ENCODE results near the gene MFAP3L.
"Not testable (repeated sequence)": the region's sequence is repeated elsewhere in the genome, so short reads cannot be mapped to it uniquely, and the experiment has no call there.

MFAP3L gene

GRCh38 chr4:170026253-170027021 lies at the start of gene MFAP3L:
Gene MFAP3L, minus strand, starts transcription at chr4:170026395. Its CDS starts 20,518 bp downstream, at chr4:170005877.
- peaks cover 8% of the 10 kb centered on the region for H3K27me3 ChIP-seq (replicated peaks; ENCODE audit: control insufficient read depth, insufficient read depth, low read length)
- H3K4me1 ChIP-seq (ENCODE audit: control insufficient read depth, insufficient read depth, low read length): peaks cover 7% of the 10 kb centered on the region
- H3K36me3 ChIP-seq (ENCODE audit: control insufficient read depth, insufficient read depth, low read length, severe bottlenecking): no peaks in the 10 kb centered on the region
- peak; percentile 96 for DNase-seq (ENCODE audit: low read depth)
- H3K9me3 ChIP-seq (ENCODE audit: control insufficient read depth, low read length): peaks cover 6% of the 10 kb centered on the region
- H3K4me3 ChIP-seq (ENCODE audit: low read length): peak within 1 kb of the TSS; percentile 91
- H3K9ac ChIP-seq (ENCODE audit: low read length): peak within 1 kb of the TSS; percentile 91

GRCh38 chr4:170071196-170071595 lies 45.0 kb upstream of the MFAP3L start:
- Histone ChIP-seq H3K27me3 (replicated peaks; ENCODE audit: control insufficient read depth, insufficient read depth, low read length) (no peaks in the 10 kb centered on the region), H3K4me3 (ENCODE audit: low read length) (no peak overlapping the region), H3K9ac (ENCODE audit: low read length) (no peak overlapping the region), H3K4me1 (ENCODE audit: control insufficient read depth, insufficient read depth, low read length) (no peaks in the 10 kb centered on the region), H3K36me3 (ENCODE audit: control insufficient read depth, insufficient read depth, low read length, severe bottlenecking) (peaks cover 42% of the 10 kb centered on the region), H3K9me3 (ENCODE audit: control insufficient read depth, low read length) (no peaks in the 10 kb centered on the region)
- no peak for DNase-seq (ENCODE audit: low read depth)

- peaks cover 25% of the 10 kb centered on the region for H3K36me3 ChIP-seq (ENCODE audit: control insufficient read depth, insufficient read depth, low read length, severe bottlenecking)
- no peaks in the 10 kb centered on the region for H3K27me3 ChIP-seq (replicated peaks; ENCODE audit: control insufficient read depth, insufficient read depth, low read length)
Observed at GRCh38 chr4:170068438-170069128, 42.4 kb upstream of the MFAP3L start.

GRCh38 chr4:170059421-170059820 lies 33.2 kb upstream of the MFAP3L start:
- no peaks in the 10 kb centered on the region for H3K27me3 ChIP-seq (replicated peaks; ENCODE audit: control insufficient read depth, insufficient read depth, low read length)
- no peak overlapping the region for H3K4me3 ChIP-seq (ENCODE audit: low read length)
- H3K9me3 ChIP-seq (ENCODE audit: control insufficient read depth, low read length): no peaks in the 10 kb centered on the region
- DNase-seq (ENCODE audit: low read depth): no peak
- H3K4me1 ChIP-seq (ENCODE audit: control insufficient read depth, insufficient read depth, low read length): no peaks in the 10 kb centered on the region
- no peak overlapping the region for H3K9ac ChIP-seq (ENCODE audit: low read length)
- H3K36me3 ChIP-seq (ENCODE audit: control insufficient read depth, insufficient read depth, low read length, severe bottlenecking): peaks cover 14% of the 10 kb centered on the region

More at GRCh38 chr4:170068438-170069128, 42.4 kb upstream of the MFAP3L start:
- Histone ChIP-seq H3K4me1 (ENCODE audit: control insufficient read depth, insufficient read depth, low read length) (no peaks in the 10 kb centered on the region), H3K9ac (ENCODE audit: low read length) (no peak overlapping the region), H3K9me3 (ENCODE audit: control insufficient read depth, low read length) (no peaks in the 10 kb centered on the region), H3K4me3 (ENCODE audit: low read length) (no peak overlapping the region)
- DNase-seq (ENCODE audit: low read depth): no peak

GRCh38 chr4:170058826-170059225 lies 32.6 kb upstream of the MFAP3L start:
- DNase-seq (ENCODE audit: low read depth): no peak
- H3K36me3 ChIP-seq (ENCODE audit: control insufficient read depth, insufficient read depth, low read length, severe bottlenecking): peaks cover 14% of the 10 kb centered on the region

GRCh38 chr4:170057866-170058265 lies 31.7 kb upstream of the MFAP3L start:
- Histone ChIP-seq H3K4me3 (ENCODE audit: low read length) (no peak overlapping the region), H3K9me3 (ENCODE audit: control insufficient read depth, low read length) (no peaks in the 10 kb centered on the region), H3K27me3 (replicated peaks; ENCODE audit: control insufficient read depth, insufficient read depth, low read length) (no peaks in the 10 kb centered on the region), H3K4me1 (ENCODE audit: control insufficient read depth, insufficient read depth, low read length) (no peaks in the 10 kb centered on the region), H3K36me3 (ENCODE audit: control insufficient read depth, insufficient read depth, low read length, severe bottlenecking) (peaks cover 13% of the 10 kb centered on the region), H3K9ac (ENCODE audit: low read length) (no peak overlapping the region)
- DNase-seq (ENCODE audit: low read depth): no peak

More at GRCh38 chr4:170058826-170059225, 32.6 kb upstream of the MFAP3L start:
- Histone ChIP-seq H3K9me3 (ENCODE audit: control insufficient read depth, low read length) (no peaks in the 10 kb centered on the region), H3K4me3 (ENCODE audit: low read length) (no peak overlapping the region), H3K27me3 (replicated peaks; ENCODE audit: control insufficient read depth, insufficient read depth, low read length) (no peaks in the 10 kb centered on the region), H3K4me1 (ENCODE audit: control insufficient read depth, insufficient read depth, low read length) (no peaks in the 10 kb centered on the region), H3K9ac (ENCODE audit: low read length) (no peak overlapping the region)

GRCh38 chr4:170052919-170053318 lies 26.7 kb upstream of the MFAP3L start:
- H3K9ac ChIP-seq (ENCODE audit: low read length): no peak overlapping the region
- H3K27me3 ChIP-seq (replicated peaks; ENCODE audit: control insufficient read depth, insufficient read depth, low read length): peaks cover 9% of the 10 kb centered on the region
- H3K4me1 ChIP-seq (ENCODE audit: control insufficient read depth, insufficient read depth, low read length): no peaks in the 10 kb centered on the region
- DNase-seq (ENCODE audit: low read depth): no peak
- H3K9me3 ChIP-seq (ENCODE audit: control insufficient read depth, low read length): no peaks in the 10 kb centered on the region
- H3K36me3 ChIP-seq (ENCODE audit: control insufficient read depth, insufficient read depth, low read length, severe bottlenecking): no peaks in the 10 kb centered on the region
- H3K4me3 ChIP-seq (ENCODE audit: low read length): no peak overlapping the region

GRCh38 chr4:170051402-170051801 lies 25.2 kb upstream of the MFAP3L start:
- DNase-seq (ENCODE audit: low read depth): no peak
- no peaks in the 10 kb centered on the region for H3K36me3 ChIP-seq (ENCODE audit: control insufficient read depth, insufficient read depth, low read length, severe bottlenecking)
- H3K9me3 ChIP-seq (ENCODE audit: control insufficient read depth, low read length): no peaks in the 10 kb centered on the region
- peaks cover 11% of the 10 kb centered on the region for H3K27me3 ChIP-seq (replicated peaks; ENCODE audit: control insufficient read depth, insufficient read depth, low read length)
- no peak overlapping the region for H3K9ac ChIP-seq (ENCODE audit: low read length)
- no peak overlapping the region for H3K4me3 ChIP-seq (ENCODE audit: low read length)
- no peaks in the 10 kb centered on the region for H3K4me1 ChIP-seq (ENCODE audit: control insufficient read depth, insufficient read depth, low read length)

- Histone ChIP-seq H3K27me3 (replicated peaks; ENCODE audit: control insufficient read depth, insufficient read depth, low read length) (peaks cover 11% of the 10 kb centered on the region), H3K9ac (ENCODE audit: low read length) (no peak overlapping the region), H3K9me3 (ENCODE audit: control insufficient read depth, low read length) (no peaks in the 10 kb centered on the region), H3K36me3 (ENCODE audit: control insufficient read depth, insufficient read depth, low read length, severe bottlenecking) (no peaks in the 10 kb centered on the region), H3K4me1 (ENCODE audit: control insufficient read depth, insufficient read depth, low read length) (no peaks in the 10 kb centered on the region), H3K4me3 (ENCODE audit: low read length) (no peak overlapping the region)
- DNase-seq (ENCODE audit: low read depth): no peak
Observed at GRCh38 chr4:170049766-170050165, 23.6 kb upstream of the MFAP3L start.

GRCh38 chr4:170047771-170048354 lies 21.7 kb upstream of the MFAP3L start:
- Histone ChIP-seq H3K4me1 (ENCODE audit: control insufficient read depth, insufficient read depth, low read length) (no peaks in the 10 kb centered on the region), H3K36me3 (ENCODE audit: control insufficient read depth, insufficient read depth, low read length, severe bottlenecking) (no peaks in the 10 kb centered on the region), H3K4me3 (ENCODE audit: low read length) (no peak overlapping the region), H3K27me3 (replicated peaks; ENCODE audit: control insufficient read depth, insufficient read depth, low read length) (peaks cover 11% of the 10 kb centered on the region), H3K9me3 (ENCODE audit: control insufficient read depth, low read length) (no peaks in the 10 kb centered on the region), H3K9ac (ENCODE audit: low read length) (no peak overlapping the region)
- peak; percentile 90 for DNase-seq (ENCODE audit: low read depth)

- not testable (repeated sequence) for DNase-seq (ENCODE audit: low read depth); H3K9ac ChIP-seq (ENCODE audit: low read length); H3K9me3 ChIP-seq (ENCODE audit: control insufficient read depth, low read length); H3K4me3 ChIP-seq (ENCODE audit: low read length); H3K4me1 ChIP-seq (ENCODE audit: control insufficient read depth, insufficient read depth, low read length); H3K36me3 ChIP-seq (ENCODE audit: control insufficient read depth, insufficient read depth, low read length, severe bottlenecking)
- peaks cover 13% of the 10 kb centered on the region for H3K27me3 ChIP-seq (replicated peaks; ENCODE audit: control insufficient read depth, insufficient read depth, low read length)
Observed at GRCh38 chr4:170046156-170046555, 20.0 kb upstream of the MFAP3L start.
